H1 (cell line): ENCODE measurements around the gene PITX1. TPM values are rescaled to one million over a fixed set of nuclear protein-coding genes. Genes with fewer than 3 reads are reported as not detected.

Experiments used
- CTCF ChIA-PET: fragments of 300-600 bp; sonication (Branson Sonifier 250); formaldehyde crosslinking; loops from one replicate; lab custom pipeline; 2021; ENCODE audit not compliant: partially characterized antibody; lab: Charles Lee
- POLR2A ChIA-PET: fragments of 300-600 bp; sonication (Branson Sonifier 250); formaldehyde crosslinking; loops from one replicate; lab custom pipeline; 2021; ENCODE audit warnings: inconsistent platforms; ENCODE audit not compliant: partially characterized antibody; lab: Charles Lee
- DNase-seq, 2 experiments: peaks; one replicate each; pipeline versions ENCODE4 v3.0.0 to v3.0.0-alpha.2; 2010 to 2022; ENCODE audit warnings: low spot score in 2 of 2, low read depth in 1 of 2, mixed read lengths in 1 of 2
- FAIRE-seq: peaks from 2 replicates; lab custom pipeline; 2011; peaks lifted over from hg19 to GRCh38; lab: Jason Lieb, UNC
- H2AFZ ChIP-seq: 2 replicates; pipeline ENCODE4 v1.8.1; 2012; ENCODE audit warnings: low read length, inconsistent platforms
- H2AK5ac ChIP-seq: 2 replicates; pipeline ENCODE4 v1.6.1; 2013; ENCODE audit warnings: low read depth, low read length
- H2BK120ac ChIP-seq: replicated peaks from 2 replicates; pipeline ENCODE3; 2013; ENCODE audit warnings: low read depth, low read length, inconsistent platforms
- H2BK12ac ChIP-seq: 2 replicates; pipeline ENCODE4 v1.6.1; 2013; ENCODE audit warnings: low read depth, low read length
- H2BK15ac ChIP-seq: 2 replicates; pipeline ENCODE4 v1.6.1; 2013; ENCODE audit warnings: low read length
- H2BK20ac ChIP-seq: 2 replicates; pipeline ENCODE4 v1.6.1; 2013; ENCODE audit warnings: low read length
- H2BK5ac ChIP-seq: 2 replicates; pipeline ENCODE4 v1.6.1; 2013; ENCODE audit warnings: low read depth, low read length
- H3K14ac ChIP-seq: 2 replicates; pipeline ENCODE4 v1.6.1; 2013; ENCODE audit warnings: inconsistent platforms; ENCODE audit not compliant: insufficient read length
- H3K18ac ChIP-seq: 2 replicates; pipeline ENCODE4 v1.6.1; 2013; ENCODE audit warnings: low read length; ENCODE audit errors: extremely low read depth
- H3K23ac ChIP-seq: 2 replicates; pipeline ENCODE4 v1.6.1; 2013; ENCODE audit warnings: inconsistent platforms; ENCODE audit not compliant: insufficient read length
- H3K23me2 ChIP-seq: 2 replicates; pipeline ENCODE4 v1.6.1; 2013; ENCODE audit warnings: low read depth, low read length
- H3K27ac ChIP-seq: 2 replicates; pipeline ENCODE4 v1.6.1; 2011; ENCODE audit warnings: low read depth, low read length, inconsistent platforms
- H3K27me3 ChIP-seq, 4 experiments: replicated peaks in 1 of 4; 1 replicate in 1 of 4; 2 replicates in 3 of 4; pipeline versions ENCODE4 v1.6.1 to v1.8.1; 2011 to 2013; ENCODE audit warnings: low read length in 3 of 4, mild to moderate bottlenecking in 3 of 4, inconsistent platforms in 2 of 4, mixed read lengths in 2 of 4, moderate library complexity in 1 of 4; ENCODE audit not compliant: control insufficient read depth in 3 of 4, insufficient read depth in 3 of 4; ENCODE audit errors: extremely low read depth in 1 of 4
- H3K36me3 ChIP-seq, 4 experiments: 2 replicates each; pipeline versions ENCODE4 v1.6.1 to v1.8.1; 2011 to 2013; ENCODE audit warnings: mild to moderate bottlenecking in 4 of 4, low read length in 3 of 4, moderate library complexity in 2 of 4, control low read depth in 1 of 4, inconsistent platforms in 1 of 4; ENCODE audit not compliant: insufficient read depth in 4 of 4, control insufficient read depth in 2 of 4
- H3K4ac ChIP-seq: replicated peaks from 2 replicates; pipeline ENCODE3; 2013; ENCODE audit warnings: low read length, low read depth, mixed read lengths, inconsistent platforms; ENCODE audit not compliant: insufficient read length
- H3K4me1 ChIP-seq, 4 experiments: replicated peaks in 1 of 4; 1 replicate in 1 of 4; 2 replicates in 3 of 4; pipeline versions ENCODE4 v1.6.1 to v1.8.1; 2011 to 2013; ENCODE audit warnings: low read length in 3 of 4, inconsistent platforms in 2 of 4, mixed read lengths in 1 of 4; ENCODE audit not compliant: insufficient read depth in 4 of 4, control insufficient read depth in 3 of 4
- H3K4me2 ChIP-seq, 2 experiments: 2 replicates each; pipeline versions ENCODE4 v1.6.1 to v1.8.1; 2011 to 2013; ENCODE audit warnings: low read depth in 2 of 2, low read length in 2 of 2, control low read depth in 1 of 2, inconsistent platforms in 1 of 2, mild to moderate bottlenecking in 1 of 2; ENCODE audit not compliant: insufficient read depth in 1 of 2
- H3K4me3 ChIP-seq, 4 experiments: fragments of 200-600, 300-600 bp in 1 of 4; sonication (generic), shearing (Covaris generic), sonication (Bioruptor Twin) in 1 of 4; 2 replicates each; pipeline versions ENCODE4 v1.5.1 to v1.8.1; 2011 to 2016; ENCODE audit warnings: low read length in 4 of 4, low read depth in 3 of 4, control low read depth in 2 of 4, inconsistent platforms in 2 of 4, mild to moderate bottlenecking in 2 of 4, mixed read lengths in 1 of 4, moderate library complexity in 1 of 4; ENCODE audit not compliant: insufficient read depth in 2 of 4; ENCODE audit errors: extremely low read depth in 1 of 4
- H3K56ac ChIP-seq: replicated peaks from 2 replicates; pipeline ENCODE3; 2013; ENCODE audit warnings: low read depth, mild to moderate bottlenecking, mixed read lengths, low read length, inconsistent platforms; ENCODE audit not compliant: insufficient read length
- H3K79me1 ChIP-seq: 2 replicates; pipeline ENCODE4 v1.6.1; 2013; ENCODE audit warnings: low read depth, low read length, control low read depth
- H3K79me2 ChIP-seq, 2 experiments: 2 replicates each; pipeline versions ENCODE4 v1.6.1 to v1.8.1; 2012 to 2013; ENCODE audit warnings: low read length in 2 of 2, mild to moderate bottlenecking in 2 of 2, inconsistent platforms in 1 of 2; ENCODE audit not compliant: insufficient read depth in 2 of 2, control insufficient read depth in 1 of 2
- H3K9ac ChIP-seq, 4 experiments: replicated peaks in 1 of 4; 1 replicate in 1 of 4; 2 replicates in 3 of 4; pipeline versions ENCODE4 v1.6.1 to v1.8.1; 2011 to 2013; ENCODE audit warnings: low read depth in 3 of 4, low read length in 3 of 4, control low read depth in 2 of 4, mild to moderate bottlenecking in 2 of 4, moderate library complexity in 2 of 4, inconsistent platforms in 1 of 4; ENCODE audit errors: extremely low read depth in 1 of 4
- H3K9me3 ChIP-seq, 2 experiments: 2 replicates each; pipeline versions ENCODE4 v1.6.1 to v1.8.1; 2012 to 2013; ENCODE audit warnings: mild to moderate bottlenecking in 2 of 2, moderate library complexity in 2 of 2, control low read depth in 1 of 2, inconsistent platforms in 1 of 2, low read depth in 1 of 2, low read length in 1 of 2, mixed read lengths in 1 of 2; ENCODE audit not compliant: insufficient read depth in 2 of 2
- H4K20me1 ChIP-seq, 2 experiments: replicated peaks in 1 of 2; 2 replicates each; pipeline versions ENCODE3 to v1.8.1; 2011 to 2013; ENCODE audit warnings: inconsistent platforms in 2 of 2, low read length in 2 of 2, mild to moderate bottlenecking in 1 of 2; ENCODE audit not compliant: insufficient read depth in 2 of 2, control insufficient read depth in 1 of 2
- H4K5ac ChIP-seq: 2 replicates; pipeline ENCODE4 v1.6.1; 2013; ENCODE audit warnings: low read length, low read depth, mixed read lengths, inconsistent platforms; ENCODE audit not compliant: insufficient read length
- H4K8ac ChIP-seq: 2 replicates; pipeline ENCODE4 v1.8.0; 2013; ENCODE audit warnings: mild to moderate bottlenecking, moderate library complexity, low read length, inconsistent platforms; ENCODE audit not compliant: insufficient read depth; ENCODE audit errors: extremely low read depth
- H4K91ac ChIP-seq: replicated peaks from 2 replicates; pipeline ENCODE3; 2013; ENCODE audit warnings: low read length, mixed read lengths, inconsistent platforms; ENCODE audit not compliant: insufficient read length
- HDAC6 ChIP-seq: IDR thresholded peaks from one replicate; pipeline ENCODE4 v1.7.1; 2012; ENCODE audit warnings: low read depth, mild to moderate bottlenecking, inconsistent platforms, low read length, moderate library complexity
- JUND ChIP-seq: IDR thresholded peaks from 2 replicates; pipeline ENCODE4 v1.6.1; 2011; ENCODE audit warnings: mild to moderate bottlenecking, improper control_type of control experiment, low read length
- KDM4A ChIP-seq: IDR thresholded peaks from one replicate; pipeline ENCODE4 v1.7.1; 2012; ENCODE audit warnings: low read depth, mild to moderate bottlenecking, moderate library complexity, low read length, inconsistent platforms; ENCODE audit not compliant: severe bottlenecking
- POLR2AphosphoS5 ChIP-seq: IDR thresholded peaks from 2 replicates; pipeline ENCODE4 v1.6.1; 2011; ENCODE audit warnings: low read depth, low read length
- RAD21 ChIP-seq, 2 experiments: IDR thresholded peaks in 1 of 2; conservative IDR thresholded peaks in 1 of 2; 2 replicates each; pipeline ENCODE4 v1.6.1; 2011; ENCODE audit warnings: low read depth in 2 of 2, low read length in 2 of 2, improper control_type of control experiment in 1 of 2, inconsistent platforms in 1 of 2, mild to moderate bottlenecking in 1 of 2, moderate library complexity in 1 of 2
- RFX5 ChIP-seq: IDR thresholded peaks from 2 replicates; pipeline ENCODE4 v1.6.1; 2011; ENCODE audit warnings: low read depth, low read length, improper control_type of control experiment, borderline replicate concordance
- SIX5 ChIP-seq: IDR thresholded peaks from 2 replicates; pipeline ENCODE4 v1.6.1; 2011; ENCODE audit warnings: mild to moderate bottlenecking, low read depth, low read length
- SP2 ChIP-seq: IDR thresholded peaks from 2 replicates; pipeline ENCODE4 v1.6.1; 2012; ENCODE audit warnings: mild to moderate bottlenecking, low read length, inconsistent platforms
- SUZ12 ChIP-seq: fragments of 200-600 bp; sonication (generic); IDR thresholded peaks from 2 replicates; pipeline ENCODE4 v1.6.1; 2012; ENCODE audit warnings: mild to moderate bottlenecking, inconsistent platforms, low read length, moderate library complexity, mixed read lengths
- TBP ChIP-seq: IDR thresholded peaks from 2 replicates; pipeline ENCODE4 v1.6.1; 2011; ENCODE audit warnings: low read depth, low read length, improper control_type of control experiment
- YY1 ChIP-seq: IDR thresholded peaks from 2 replicates; pipeline ENCODE4 v1.6.1; 2011; ENCODE audit warnings: low read depth, mild to moderate bottlenecking, low read length
- whole genome bisulfite sequencing, 2 experiments: shearing (Covaris generic) in 1 of 2; methylation state at CpG; one replicate each; pipeline versions ENCODE4 v1.1.6 to v1.1.7; 2013 to 2015; ENCODE audit warnings: low lambda C conversion rate in 2 of 2, mixed read lengths in 2 of 2, inconsistent platforms in 1 of 2, low coverage in 1 of 2, missing lambda C conversion rate in 1 of 2; ENCODE audit not compliant: insufficient replicate concordance in 2 of 2, insufficient coverage in 1 of 2, insufficient read length in 1 of 2; ENCODE audit errors: extremely low coverage in 1 of 2, missing lambda C conversion rate in 1 of 2; 5-methylcytosine and 5-hydroxymethylcytosine counted together
- polyA plus RNA-seq, 7 experiments: library from polyadenylated mRNA; depleted of rRNA in 3 of 7; stranded (reverse) in 5 of 7; unstranded in 2 of 7; fragments of >200 nt in 5 of 7; fragments of 200-250 nt in 2 of 7; gene quantifications; 1 replicate in 5 of 7; 2 replicates in 1 of 7; 4 replicates in 1 of 7; pipeline versions ENCODE4 v1.2.1 to v1.2.3, GENCODE V29; 2011 to 2013; ENCODE audit warnings: missing spikeins in 2 of 7, mixed read lengths in 2 of 7
- total RNA-seq: library from RNA; stranded (reverse); fragmentation: NEBNext Ultra II Directional; extraction: Animal tissue kit (Norgen Biotek cat#: 25700); gene quantifications from 2 replicates; pipeline ENCODE4 v1.2.1, GENCODE V29; 2021
- TF ChIP-seq, protein P1 (sequence below): IDR thresholded peaks from 2 replicates; pipeline ENCODE4 v1.6.1; 2011; ENCODE audit warnings: low read length, improper control_type of control experiment

PITX1 gene
- total and polyA plus RNA-seq, 2 of the 8 experiments (the other 6 are each of a cell fraction or from before 2014, with no cell fraction given): 0.03 TPM; not detected in 1

DNA sequence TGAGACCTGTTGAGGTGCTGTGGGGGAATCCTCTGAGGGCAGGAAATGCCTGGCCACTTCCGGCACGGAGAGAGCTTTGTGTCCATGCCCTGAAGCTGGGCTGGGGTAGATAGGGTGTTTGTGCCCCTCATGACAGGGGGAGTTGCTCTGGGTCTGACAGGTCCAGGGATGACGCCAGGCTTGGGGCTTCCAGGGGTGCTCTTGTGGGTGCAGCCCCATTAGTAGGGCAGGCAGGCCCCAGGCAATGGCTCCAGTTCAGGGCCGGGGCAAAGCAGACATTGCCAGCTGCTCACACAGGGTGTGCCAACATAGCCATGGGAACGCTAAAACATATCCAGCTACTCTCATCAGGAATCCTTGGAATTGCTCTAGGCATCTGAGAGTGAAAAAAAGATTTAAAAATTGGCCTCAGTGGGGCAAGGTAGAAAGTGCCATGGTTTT, 21.1 kb downstream of the PITX1 start:
- POLR2A ChIA-PET: no interaction called here
- CTCF ChIA-PET: interaction anchor here (1.3 kb wide), 1 partner anchor 97 kb away, joined by 3 read pairs; no protein-coding TSS in a partner anchor
- TF ChIP-seq SIX5 (no peak), SP2 (no peak), KDM4A (no peak), TBP (no peak), HDAC6 (no peak), SUZ12 (no peak), RAD21 (IDR thresholded peaks at IDR 0.05 in 1 of 2, conservative IDR thresholded peaks at IDR 0.05 in 1 of 2; ENCODE audit: low read depth in 2 of 2, low read length in 2 of 2) (no peak), JUND (no peak), YY1 (no peak), RFX5 (no peak), POLR2AphosphoS5 (no peak)
- TF ChIP-seq, protein P1, sequence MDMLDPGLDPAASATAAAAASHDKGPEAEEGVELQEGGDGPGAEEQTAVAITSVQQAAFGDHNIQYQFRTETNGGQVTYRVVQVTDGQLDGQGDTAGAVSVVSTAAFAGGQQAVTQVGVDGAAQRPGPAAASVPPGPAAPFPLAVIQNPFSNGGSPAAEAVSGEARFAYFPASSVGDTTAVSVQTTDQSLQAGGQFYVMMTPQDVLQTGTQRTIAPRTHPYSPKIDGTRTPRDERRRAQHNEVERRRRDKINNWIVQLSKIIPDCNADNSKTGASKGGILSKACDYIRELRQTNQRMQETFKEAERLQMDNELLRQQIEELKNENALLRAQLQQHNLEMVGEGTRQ: no peak

More for the DNA sequence above, 21.1 kb downstream of the PITX1 start:
- H3K9me3 ChIP-seq: no peaks in the 10 kb centered on the region
- H2BK5ac ChIP-seq: no peak overlapping the region
- H4K5ac ChIP-seq: no peak overlapping the region
- H3K27ac ChIP-seq: no peak overlapping the region
- FAIRE-seq (no peak), DNase-seq (no peak)
- H3K4me2 ChIP-seq: no peak overlapping the region
- H3K36me3 ChIP-seq: no peaks in the 10 kb centered on the region
- no peak overlapping the region for H3K4ac ChIP-seq
- H3K23me2 ChIP-seq: no peaks in the 10 kb centered on the region
- H3K9ac ChIP-seq: no peak overlapping the region
- no peak overlapping the region for H4K8ac ChIP-seq
- no peak overlapping the region for H3K18ac ChIP-seq
- H4K91ac ChIP-seq: no peak overlapping the region
- no peak overlapping the region for H3K14ac ChIP-seq
- no peak overlapping the region for H2BK12ac ChIP-seq
- no peak overlapping the region for H3K4me3 ChIP-seq
- H3K4me1 ChIP-seq: peaks cover 0 to 6% (median under 1%) of the 10 kb centered on the region in 4 experiments; a peak in 1 of 7 replicates
- no peaks in the 10 kb centered on the region for H4K20me1 ChIP-seq
- 94% methylated on average over 5 of the region's 5 CpGs; no CpG with 5 or more reads in 1 of the 2 experiments for WGBS, 2 experiments
- no peaks in the 10 kb centered on the region for H3K79me2 ChIP-seq
- H2BK15ac ChIP-seq: no peak overlapping the region
- no peak overlapping the region for H3K23ac ChIP-seq
- no peaks in the 10 kb centered on the region; a peak in 1 of 7 replicates for H3K27me3 ChIP-seq
- H2BK120ac ChIP-seq: no peak overlapping the region
- no peak overlapping the region for H2AFZ ChIP-seq
- no peak overlapping the region for H2BK20ac ChIP-seq
- no peaks in the 10 kb centered on the region for H3K79me1 ChIP-seq
- H2AK5ac ChIP-seq: no peak overlapping the region
- no peak overlapping the region for H3K56ac ChIP-seq
